ENCODE data around the gene PKD2L1. TPM values are rescaled to one million over a fixed set of nuclear protein-coding genes. Genes with fewer than 3 reads are reported as not detected.

Gene PKD2L1
- total RNA-seq, 1 experiment from 2014 or later = not detected

- H3K4me2 ChIP-seq (ENCODE audit: low read length) = no peak overlapping the region
- ATAC-seq (no peak), DNase-seq (no peak)
- intact Hi-C loops (cut with micrococcal nuclease) = no loop called here
- CTCF ChIA-PET = no interaction called here
- no peaks in the 10 kb centered on the region for H4K20me1 ChIP-seq (ENCODE audit: low read length)
- peaks cover 35% of the 10 kb centered on the region for H3K36me3 ChIP-seq (ENCODE audit: low read depth, low read length)
- H2AFZ ChIP-seq (ENCODE audit: low read length) = no peak overlapping the region
- H3K9ac ChIP-seq (ENCODE audit: low read length) = no peak overlapping the region
- H3K4me1 ChIP-seq (ENCODE audit: insufficient read depth, low read length) = peaks cover 12% of the 10 kb centered on the region
- no peaks in the 10 kb centered on the region for H3K27me3 ChIP-seq (ENCODE audit: low read length)
- no peak for TF ChIP-seq EZH2phosphoT487 (IDR thresholded peaks at IDR 0.05; ENCODE audit: borderline replicate concordance, low read length)
- TF ChIP-seq EZH2 (IDR thresholded peaks at IDR 0.05; ENCODE audit: low read length, unreplicated experiment) = no peak
- TF ChIP-seq CTCF (conservative IDR thresholded peaks at IDR 0.05; ENCODE audit: low read depth, low read length) = no peak
- BruUV-seq (replicated peaks) = no TSS peak
- no peak overlapping the region for H3K27ac ChIP-seq (ENCODE audit: low read length)
- H3K79me2 ChIP-seq (ENCODE audit: low read length) = 0 out of 2 replicates have a peak, but pooled peaks cover 4% of the 10 kb centered on the region
- POLR2A ChIA-PET (ENCODE audit: unreplicated experiment) = interaction anchor here (0.8 kb wide), 1 partner anchor 11 kb away, joined by 4 read pairs; no protein-coding TSS in a partner anchor
- H3K9me3 ChIP-seq (ENCODE audit: low read length) = no peaks in the 10 kb centered on the region
- H3F3A ChIP-seq (ENCODE audit: low read length, unreplicated experiment) = no peaks in the 10 kb centered on the region
- H3K4me3 ChIP-seq (ENCODE audit: low read length) = no peak overlapping the region
- H3K9me2 ChIP-seq (replicated peaks; ENCODE audit: low read length) = no peaks in the 10 kb centered on the region
Measured at GRCh38 chr10:100359529-100360150, 29.6 kb upstream of the PKD2L1 start.

GRCh38 chr10:100359030-100359432 is 29.0 kb upstream of the PKD2L1 start:
- H3K79me2 ChIP-seq (ENCODE audit: low read length) = 0 out of 2 replicates have a peak, but pooled peaks cover 4% of the 10 kb centered on the region
- peaks cover 41% of the 10 kb centered on the region for H3K36me3 ChIP-seq (ENCODE audit: low read depth, low read length)
- H3K4me1 ChIP-seq (ENCODE audit: insufficient read depth, low read length) = peaks cover 5% of the 10 kb centered on the region; the same call in 1 of the 2 replicates
- H3K9me2 ChIP-seq (replicated peaks; ENCODE audit: low read length) = no peaks in the 10 kb centered on the region
- no peaks in the 10 kb centered on the region for H3K9me3 ChIP-seq (ENCODE audit: low read length)
- TF ChIP-seq CTCF (conservative IDR thresholded peaks at IDR 0.05; ENCODE audit: low read depth, low read length) (no peak), EZH2 (IDR thresholded peaks at IDR 0.05; ENCODE audit: low read length, unreplicated experiment) (no peak), EZH2phosphoT487 (IDR thresholded peaks at IDR 0.05; ENCODE audit: borderline replicate concordance, low read length) (no peak)
- ChIA-PET POLR2A (ENCODE audit: unreplicated experiment) (no interaction called here), CTCF (no interaction called here)
- H4K20me1 ChIP-seq (ENCODE audit: low read length) = no peaks in the 10 kb centered on the region
- H3F3A ChIP-seq (ENCODE audit: low read length, unreplicated experiment) = no peaks in the 10 kb centered on the region
- no peak overlapping the region for H3K9ac ChIP-seq (ENCODE audit: low read length)
- H2AFZ ChIP-seq (ENCODE audit: low read length) = no peak overlapping the region
- H3K4me2 ChIP-seq (ENCODE audit: low read length) = no peak overlapping the region
- no peaks in the 10 kb centered on the region for H3K27me3 ChIP-seq (ENCODE audit: low read length)
- BruUV-seq (replicated peaks) = no TSS peak
- intact Hi-C loops (cut with micrococcal nuclease) = no loop called here
- DNase-seq (no peak), ATAC-seq (no peak)
- no peak overlapping the region for H3K4me3 ChIP-seq (ENCODE audit: low read length)
- H3K27ac ChIP-seq (ENCODE audit: low read length) = no peak overlapping the region

- TF ChIP-seq EZH2phosphoT487 (IDR thresholded peaks at IDR 0.05; ENCODE audit: borderline replicate concordance, low read length) (no peak), CTCF (conservative IDR thresholded peaks at IDR 0.05; ENCODE audit: low read depth, low read length) (no peak)
- H2AFZ ChIP-seq (ENCODE audit: low read length) = no peak overlapping the region
- no peaks in the 10 kb centered on the region for H3K4me1 ChIP-seq (ENCODE audit: insufficient read depth, low read length)
- H3F3A ChIP-seq (ENCODE audit: low read length, unreplicated experiment) = no peaks in the 10 kb centered on the region
- H3K4me3 ChIP-seq (ENCODE audit: low read length) = no peak overlapping the region
- CTCF ChIA-PET = no interaction called here
- H3K9ac ChIP-seq (ENCODE audit: low read length) = no peak overlapping the region
- no peaks in the 10 kb centered on the region for H3K9me3 ChIP-seq (ENCODE audit: low read length)
- intact Hi-C loops (cut with micrococcal nuclease) = no loop called here
- H3K79me2 ChIP-seq (ENCODE audit: low read length) = 0 out of 2 replicates have a peak, but pooled peaks cover 5% of the 10 kb centered on the region
- H3K36me3 ChIP-seq (ENCODE audit: low read depth, low read length) = peaks cover 56% of the 10 kb centered on the region
- ATAC-seq (no peak), DNase-seq (no peak)
- no peaks in the 10 kb centered on the region for H3K27me3 ChIP-seq (ENCODE audit: low read length)
- H3K4me2 ChIP-seq (ENCODE audit: low read length) = no peak overlapping the region
- no peaks in the 10 kb centered on the region for H4K20me1 ChIP-seq (ENCODE audit: low read length)
- no TSS peak for BruUV-seq (replicated peaks)
- no peaks in the 10 kb centered on the region for H3K9me2 ChIP-seq (replicated peaks; ENCODE audit: low read length)
- POLR2A ChIA-PET (ENCODE audit: unreplicated experiment) = no interaction called here
- no peak overlapping the region for H3K27ac ChIP-seq (ENCODE audit: low read length)
Measured at GRCh38 chr10:100357059-100357858, 27.2 kb upstream of the PKD2L1 start.
